ENCODE results near the gene BTBD16. TPM values are rescaled to one million over a fixed set of nuclear protein-coding genes. Genes with fewer than 3 reads are reported as not detected.

Gene BTBD16
- total RNA-seq, 1 donor from 2014 or later: not detected

- no peak overlapping the region for H3K27ac ChIP-seq (ENCODE audit: low read depth, low read length)
- no peak overlapping the region for H3K4me3 ChIP-seq (ENCODE audit: low read length in 3 of 3)
- no peaks in the 10 kb centered on the region for H3K9me3 ChIP-seq (ENCODE audit: control insufficient read depth in 3 of 3, low read length in 3 of 3)
- H3K27me3 ChIP-seq (ENCODE audit: control insufficient read depth in 3 of 3, insufficient read depth in 3 of 3, low read length in 3 of 3): no peaks in the 10 kb centered on the region
- no peak overlapping the region for H3K9ac ChIP-seq (ENCODE audit: low read depth in 1 of 3, low read length in 3 of 3)
- H3K4me1 ChIP-seq (ENCODE audit: control insufficient read depth in 3 of 3, insufficient read depth in 3 of 3, low read length in 3 of 3): peaks cover 0 to 5% (median 0%) of the 10 kb centered on the region in 3 donors
- peaks cover 75 to 84% (median 76%) of the 10 kb centered on the region in 3 donors for H3K36me3 ChIP-seq (ENCODE audit: control insufficient read depth in 3 of 3, insufficient read depth in 3 of 3, low read length in 3 of 3)
Observed at GRCh38 chr10:122245897-122246296, 25.2 kb upstream of the BTBD16 start.

DNA sequence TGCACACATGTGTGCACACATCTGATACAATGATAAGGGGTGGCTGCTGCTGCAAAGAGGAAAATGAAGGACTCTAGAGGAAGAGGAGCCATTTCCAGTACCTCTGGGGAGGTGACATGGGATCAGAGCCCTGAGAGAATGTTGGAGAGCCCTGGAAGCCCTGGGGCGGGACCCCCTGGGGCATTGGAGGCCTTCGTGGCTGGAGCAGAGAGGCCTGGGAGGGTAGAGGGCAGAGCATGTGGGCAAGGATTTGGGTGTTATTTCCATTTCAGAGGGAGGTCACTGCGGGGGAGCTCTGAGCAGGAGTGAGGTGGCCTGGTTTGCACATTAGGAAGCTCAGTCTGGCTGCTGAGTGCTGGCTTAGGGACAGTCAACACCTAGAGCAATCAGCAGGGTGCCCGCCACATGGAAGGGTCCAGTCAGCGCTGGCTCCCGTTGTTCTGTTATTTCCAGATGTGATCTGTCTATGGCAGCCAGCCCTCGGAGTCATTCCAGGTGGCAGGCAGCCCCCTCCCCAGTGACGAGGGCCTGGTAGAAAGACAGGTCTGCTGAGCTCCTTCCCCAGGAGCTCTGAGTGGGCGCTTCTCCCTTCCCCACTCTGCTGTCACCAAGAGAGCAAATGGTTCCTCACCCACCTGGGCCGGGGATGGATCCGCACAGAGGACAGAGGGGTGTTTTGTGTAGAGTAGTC lies 24.1 kb upstream of the BTBD16 start:
- H3K27ac ChIP-seq (ENCODE audit: low read depth, low read length): no peak overlapping the region
- H3K9me3 ChIP-seq (ENCODE audit: control insufficient read depth in 3 of 3, low read length in 3 of 3): no peaks in the 10 kb centered on the region
- H3K4me3 ChIP-seq (ENCODE audit: low read length in 3 of 3): no peak overlapping the region
- H3K27me3 ChIP-seq (ENCODE audit: control insufficient read depth in 3 of 3, insufficient read depth in 3 of 3, low read length in 3 of 3): no peaks in the 10 kb centered on the region
- H3K9ac ChIP-seq (ENCODE audit: low read depth in 1 of 3, low read length in 3 of 3): no peak overlapping the region
- H3K4me1 ChIP-seq (ENCODE audit: control insufficient read depth in 3 of 3, insufficient read depth in 3 of 3, low read length in 3 of 3): peaks cover 0 to 5% (median 0%) of the 10 kb centered on the region in 3 donors
- peaks cover 74 to 80% (median 75%) of the 10 kb centered on the region in 3 donors for H3K36me3 ChIP-seq (ENCODE audit: control insufficient read depth in 3 of 3, insufficient read depth in 3 of 3, low read length in 3 of 3)

DNA sequence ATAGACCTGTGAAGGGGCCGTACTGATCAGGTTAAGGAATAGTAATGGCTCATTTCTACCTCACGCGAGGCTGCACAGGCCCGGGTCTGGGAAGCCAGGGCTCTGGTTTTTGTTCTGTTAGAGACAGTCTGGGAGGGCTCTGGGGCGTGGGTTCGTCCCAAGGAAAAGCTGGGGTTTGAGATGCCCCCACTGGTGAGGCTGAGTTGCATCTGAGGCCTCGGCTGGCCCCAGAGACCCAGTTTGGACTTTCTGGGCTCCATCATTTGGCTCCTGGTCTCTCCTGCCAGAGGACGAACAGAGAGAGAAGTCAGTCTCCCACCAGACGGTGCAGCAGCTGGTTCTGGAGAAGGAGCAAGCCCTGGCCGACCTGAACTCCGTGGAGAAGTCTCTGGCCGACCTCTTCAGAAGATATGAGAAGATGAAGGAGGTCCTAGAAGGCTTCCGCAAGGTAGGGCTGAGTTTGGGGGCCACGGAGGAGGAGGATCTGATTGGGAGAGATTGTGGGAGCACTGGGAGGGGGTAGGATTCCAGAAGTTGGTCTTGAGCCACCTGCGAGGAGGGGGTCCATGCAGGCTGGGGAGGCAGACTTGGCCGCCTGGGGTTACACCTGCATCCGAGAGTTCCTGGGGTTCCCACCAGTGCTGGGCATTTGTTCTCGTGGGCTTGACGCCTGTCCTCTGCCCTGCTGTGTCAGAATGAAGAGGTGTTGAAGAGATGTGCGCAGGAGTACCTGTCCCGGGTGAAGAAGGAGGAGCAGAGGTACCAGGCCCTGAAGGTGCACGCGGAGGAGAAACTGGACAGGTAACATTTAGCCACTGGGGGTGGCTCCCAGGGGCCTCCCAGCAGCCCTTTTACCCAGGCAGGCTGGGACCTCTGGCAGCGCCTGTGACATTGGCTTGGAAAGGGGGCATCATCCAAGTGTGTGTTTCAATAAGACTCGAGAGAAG lies 22.5 kb upstream of the BTBD16 start:
- Histone ChIP-seq H3K27me3 (ENCODE audit: control insufficient read depth in 3 of 3, insufficient read depth in 3 of 3, low read length in 3 of 3) (no peaks in the 10 kb centered on the region), H3K4me3 (ENCODE audit: low read length in 3 of 3) (no peak overlapping the region), H3K27ac (ENCODE audit: low read depth, low read length) (no peak overlapping the region), H3K36me3 (ENCODE audit: control insufficient read depth in 3 of 3, insufficient read depth in 3 of 3, low read length in 3 of 3) (peaks cover 73 to 79% (median 73%) of the 10 kb centered on the region in 3 donors), H3K9ac (ENCODE audit: low read depth in 1 of 3, low read length in 3 of 3) (no peak overlapping the region), H3K9me3 (ENCODE audit: control insufficient read depth in 3 of 3, low read length in 3 of 3) (no peaks in the 10 kb centered on the region), H3K4me1 (ENCODE audit: control insufficient read depth in 3 of 3, insufficient read depth in 3 of 3, low read length in 3 of 3) (peaks cover 0 to 5% (median 0%) of the 10 kb centered on the region in 3 donors)

DNA sequence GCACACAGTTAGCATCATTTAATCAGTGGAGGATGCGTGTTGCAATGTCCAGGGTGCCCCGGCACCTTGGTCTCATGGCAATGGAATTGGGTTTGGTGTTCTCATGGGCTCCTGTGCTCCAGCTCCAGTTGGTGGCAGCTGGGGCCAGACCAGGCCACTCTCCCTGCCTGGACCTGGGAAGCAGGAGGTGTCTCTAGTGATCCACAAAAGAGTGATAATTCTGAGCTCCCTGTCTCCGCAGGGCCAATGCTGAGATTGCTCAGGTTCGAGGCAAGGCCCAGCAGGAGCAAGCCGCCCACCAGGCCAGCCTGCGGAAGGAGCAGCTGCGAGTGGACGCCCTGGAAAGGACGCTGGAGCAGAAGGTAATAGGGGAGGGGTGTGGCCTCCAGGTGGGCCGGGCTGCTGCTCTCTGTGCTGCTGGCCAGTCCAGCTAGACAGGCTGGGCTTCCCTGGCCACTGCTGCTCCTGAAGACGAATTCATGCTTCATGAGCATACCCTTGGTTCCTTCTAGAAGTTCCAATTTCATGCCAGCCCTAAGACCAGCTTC lies 21.7 kb upstream of the BTBD16 start:
- Histone ChIP-seq H3K9ac (ENCODE audit: low read depth in 1 of 3, low read length in 3 of 3) (no peak overlapping the region), H3K36me3 (ENCODE audit: control insufficient read depth in 3 of 3, insufficient read depth in 3 of 3, low read length in 3 of 3) (peaks cover 69 to 79% (median 73%) of the 10 kb centered on the region in 3 donors), H3K4me1 (ENCODE audit: control insufficient read depth in 3 of 3, insufficient read depth in 3 of 3, low read length in 3 of 3) (no peaks in the 10 kb centered on the region), H3K27me3 (ENCODE audit: control insufficient read depth in 3 of 3, insufficient read depth in 3 of 3, low read length in 3 of 3) (no peaks in the 10 kb centered on the region), H3K9me3 (ENCODE audit: control insufficient read depth in 3 of 3, low read length in 3 of 3) (no peaks in the 10 kb centered on the region), H3K4me3 (ENCODE audit: low read length in 3 of 3) (no peak overlapping the region), H3K27ac (ENCODE audit: low read depth, low read length) (no peak overlapping the region)

DNA sequence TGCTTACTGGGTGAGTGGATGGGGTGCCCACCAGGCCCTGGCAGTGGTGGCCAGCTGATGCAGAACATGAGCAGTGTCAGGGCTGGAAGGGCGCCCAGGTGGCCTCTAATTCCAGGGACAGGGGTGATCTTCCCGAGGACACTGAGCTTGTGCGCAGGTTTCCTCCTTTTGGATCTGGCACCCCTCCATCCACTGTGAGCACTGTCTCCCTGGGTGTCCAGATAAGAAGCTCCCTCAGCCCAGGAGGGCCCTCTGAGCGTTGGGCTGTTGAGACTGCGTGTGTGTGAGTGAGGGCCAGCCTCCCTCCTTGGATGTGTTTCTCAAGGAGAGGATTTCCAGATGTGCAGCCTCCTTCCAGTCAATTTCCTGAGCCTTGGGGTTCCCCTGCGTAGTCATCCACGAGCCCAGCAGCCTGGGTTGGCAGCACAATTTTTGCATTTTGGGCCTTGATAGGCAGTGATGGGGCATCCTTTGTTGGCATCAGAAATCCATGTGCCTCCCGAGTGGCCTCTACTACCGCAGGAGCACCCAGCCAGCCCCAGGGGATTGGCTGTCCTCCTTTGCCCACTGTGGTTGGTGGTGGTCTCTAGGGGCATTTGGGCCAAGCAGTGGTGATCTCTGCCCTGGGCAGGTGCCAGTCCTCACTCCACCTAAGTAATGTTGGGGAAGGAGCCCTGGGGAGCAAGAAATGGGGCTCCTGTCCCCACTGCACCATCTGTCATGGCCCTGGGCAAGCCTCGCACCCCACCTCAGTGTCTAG lies 20.9 kb upstream of the BTBD16 start:
- H3K36me3 ChIP-seq (ENCODE audit: control insufficient read depth in 3 of 3, insufficient read depth in 3 of 3, low read length in 3 of 3): peaks cover 68 to 78% (median 74%) of the 10 kb centered on the region in 3 donors
- H3K27ac ChIP-seq (ENCODE audit: low read depth, low read length): no peak overlapping the region
- no peak overlapping the region for H3K9ac ChIP-seq (ENCODE audit: low read depth in 1 of 3, low read length in 3 of 3)
- no peaks in the 10 kb centered on the region for H3K4me1 ChIP-seq (ENCODE audit: control insufficient read depth in 3 of 3, insufficient read depth in 3 of 3, low read length in 3 of 3)
- H3K4me3 ChIP-seq (ENCODE audit: low read length in 3 of 3): no peak overlapping the region
- H3K9me3 ChIP-seq (ENCODE audit: control insufficient read depth in 3 of 3, low read length in 3 of 3): no peaks in the 10 kb centered on the region
- no peaks in the 10 kb centered on the region for H3K27me3 ChIP-seq (ENCODE audit: control insufficient read depth in 3 of 3, insufficient read depth in 3 of 3, low read length in 3 of 3)

DNA sequence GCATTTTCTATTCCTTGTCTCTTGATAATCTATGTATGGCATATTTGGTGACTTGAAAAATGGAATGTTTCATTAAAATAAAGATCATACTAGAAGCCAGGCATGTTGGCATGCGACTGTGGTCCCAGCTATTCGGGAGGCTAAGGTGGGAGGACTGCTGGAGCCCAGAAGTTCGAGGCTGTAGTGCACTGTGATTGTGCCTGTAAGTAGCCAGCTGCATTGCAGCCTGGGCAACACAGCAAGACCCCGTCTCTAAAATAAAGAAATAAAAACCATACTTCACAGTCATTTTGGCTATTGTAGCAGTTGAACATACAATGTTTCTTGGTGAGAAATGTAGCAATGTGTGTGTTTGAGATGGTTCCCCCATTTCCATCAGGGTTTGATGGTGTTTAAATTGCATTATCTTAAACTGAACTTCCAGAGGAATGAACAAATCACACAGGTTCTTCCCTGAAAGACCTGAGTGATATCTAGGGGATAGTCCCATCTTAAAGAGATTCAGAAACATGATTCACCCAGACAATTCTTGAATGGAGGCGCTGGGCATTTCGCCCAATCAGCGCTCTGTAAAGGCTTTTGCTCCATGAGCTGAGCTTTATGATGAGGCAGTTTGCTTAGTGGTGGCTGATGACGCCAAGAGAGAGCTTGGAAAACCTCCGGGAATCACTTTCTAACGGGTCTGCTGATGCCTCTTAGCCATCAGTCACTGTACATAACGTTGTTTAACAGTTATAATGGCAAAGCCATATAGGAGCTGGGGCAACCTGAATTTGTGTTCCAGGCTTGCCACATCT lies 19.4 kb upstream of the BTBD16 start:
- Histone ChIP-seq H3K4me1 (ENCODE audit: control insufficient read depth in 3 of 3, insufficient read depth in 3 of 3, low read length in 3 of 3) (no peaks in the 10 kb centered on the region), H3K27me3 (ENCODE audit: control insufficient read depth in 3 of 3, insufficient read depth in 3 of 3, low read length in 3 of 3) (no peaks in the 10 kb centered on the region), H3K4me3 (ENCODE audit: low read length in 3 of 3) (no peak overlapping the region)

DNA sequence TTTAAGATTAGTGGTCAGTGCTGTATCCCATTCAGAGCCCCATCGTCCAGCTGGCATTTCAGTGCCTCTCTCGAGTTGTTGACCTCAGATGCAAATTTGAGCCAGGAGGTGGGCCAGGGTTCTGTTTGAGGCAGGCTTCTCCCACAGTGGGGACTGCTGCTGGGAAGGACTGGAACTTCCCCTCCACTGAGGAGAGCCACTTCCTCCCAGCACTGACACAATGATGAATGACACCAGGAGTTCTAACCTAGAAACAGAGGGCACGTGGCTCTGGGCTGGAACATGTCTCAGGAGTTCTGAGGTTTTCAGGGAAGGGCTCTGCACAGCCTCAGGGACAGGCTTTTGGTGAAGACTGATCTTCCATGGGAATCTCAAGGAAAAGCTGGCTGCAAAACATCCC lies 18.3 kb upstream of the BTBD16 start:
- no peaks in the 10 kb centered on the region for H3K9me3 ChIP-seq (ENCODE audit: control insufficient read depth in 3 of 3, low read length in 3 of 3)
- H3K4me3 ChIP-seq (ENCODE audit: low read length in 3 of 3): no peak overlapping the region
- peaks cover 61 to 74% (median 69%) of the 10 kb centered on the region in 3 donors for H3K36me3 ChIP-seq (ENCODE audit: control insufficient read depth in 3 of 3, insufficient read depth in 3 of 3, low read length in 3 of 3)
- H3K27me3 ChIP-seq (ENCODE audit: control insufficient read depth in 3 of 3, insufficient read depth in 3 of 3, low read length in 3 of 3): no peaks in the 10 kb centered on the region
- peaks cover 0 to 1% (median 0%) of the 10 kb centered on the region in 3 donors for H3K4me1 ChIP-seq (ENCODE audit: control insufficient read depth in 3 of 3, insufficient read depth in 3 of 3, low read length in 3 of 3)
- no peak overlapping the region for H3K27ac ChIP-seq (ENCODE audit: low read depth, low read length)
- H3K9ac ChIP-seq (ENCODE audit: low read depth in 1 of 3, low read length in 3 of 3): no peak overlapping the region

More for the DNA sequence above, 19.4 kb upstream of the BTBD16 start:
- H3K36me3 ChIP-seq (ENCODE audit: control insufficient read depth in 3 of 3, insufficient read depth in 3 of 3, low read length in 3 of 3): peaks cover 67 to 77% (median 72%) of the 10 kb centered on the region in 3 donors
- no peaks in the 10 kb centered on the region for H3K9me3 ChIP-seq (ENCODE audit: control insufficient read depth in 3 of 3, low read length in 3 of 3)
- H3K27ac ChIP-seq (ENCODE audit: low read depth, low read length): no peak overlapping the region
- no peak overlapping the region for H3K9ac ChIP-seq (ENCODE audit: low read depth in 1 of 3, low read length in 3 of 3)

GRCh38 chr10:122253605-122254004 lies 17.5 kb upstream of the BTBD16 start:
- Histone ChIP-seq H3K27ac (ENCODE audit: low read depth, low read length) (no peak overlapping the region), H3K4me3 (ENCODE audit: low read length in 3 of 3) (no peak overlapping the region), H3K4me1 (ENCODE audit: control insufficient read depth in 3 of 3, insufficient read depth in 3 of 3, low read length in 3 of 3) (peaks cover 0 to 2% (median 0%) of the 10 kb centered on the region in 3 donors), H3K27me3 (ENCODE audit: control insufficient read depth in 3 of 3, insufficient read depth in 3 of 3, low read length in 3 of 3) (no peaks in the 10 kb centered on the region), H3K9me3 (ENCODE audit: control insufficient read depth in 3 of 3, low read length in 3 of 3) (no peaks in the 10 kb centered on the region), H3K36me3 (ENCODE audit: control insufficient read depth in 3 of 3, insufficient read depth in 3 of 3, low read length in 3 of 3) (peaks cover 58 to 78% (median 65%) of the 10 kb centered on the region in 3 donors), H3K9ac (ENCODE audit: low read depth in 1 of 3, low read length in 3 of 3) (no peak overlapping the region)

DNA sequence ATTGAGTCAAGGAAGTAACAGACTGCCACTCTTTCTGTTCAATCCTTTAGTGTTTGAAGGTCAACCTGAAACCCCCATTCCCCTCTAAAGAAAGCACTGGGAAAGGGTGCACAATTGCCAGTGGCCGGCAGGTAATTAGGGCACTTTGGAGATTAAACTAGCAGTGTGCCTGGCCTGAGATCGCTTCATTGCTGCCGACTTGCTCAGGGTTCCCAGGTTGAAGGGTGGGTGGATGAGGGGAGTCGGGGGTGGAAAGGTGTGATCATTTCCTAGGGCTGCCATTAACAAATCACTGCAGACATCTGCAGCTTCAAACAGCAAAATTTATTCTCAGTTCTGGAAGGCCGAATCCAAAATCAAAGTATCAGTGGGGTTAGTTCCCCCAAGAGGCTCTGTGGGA lies 16.3 kb upstream of the BTBD16 start:
- H3K27ac ChIP-seq (ENCODE audit: low read depth, low read length): no peak overlapping the region
- no peaks in the 10 kb centered on the region for H3K27me3 ChIP-seq (ENCODE audit: control insufficient read depth in 3 of 3, insufficient read depth in 3 of 3, low read length in 3 of 3)
- H3K4me3 ChIP-seq (ENCODE audit: low read length in 3 of 3): no peak overlapping the region
- H3K9ac ChIP-seq (ENCODE audit: low read depth in 1 of 3, low read length in 3 of 3): no peak overlapping the region
- no peaks in the 10 kb centered on the region for H3K9me3 ChIP-seq (ENCODE audit: control insufficient read depth in 3 of 3, low read length in 3 of 3)
- peaks cover 0 to 2% (median 0%) of the 10 kb centered on the region in 3 donors for H3K4me1 ChIP-seq (ENCODE audit: control insufficient read depth in 3 of 3, insufficient read depth in 3 of 3, low read length in 3 of 3)
- H3K36me3 ChIP-seq (ENCODE audit: control insufficient read depth in 3 of 3, insufficient read depth in 3 of 3, low read length in 3 of 3): peaks cover 46 to 68% (median 57%) of the 10 kb centered on the region in 3 donors
